ELF-1 (cell line): Measurements from ENCODE around the gene PHKG2.
A peak's percentile ranks its signal among the peaks of the same experiment; 100 is the strongest.

ENCODE experiments used
- DNase-seq: peaks from one replicate; pipeline ENCODE4 v3.0.0-alpha.2; 2016; ENCODE audit warnings: low read depth, low spot score

Gene PHKG2

GRCh38 chr16:30757316-30757715, 9.1 kb downstream of the PHKG2 start:
- no peak for DNase-seq

GRCh38 chr16:30758988-30759491, 10.8 kb downstream of the PHKG2 start:
- no peak for DNase-seq

GRCh38 chr16:30760001-30760559, 11.9 kb downstream of the PHKG2 start:
- DNase-seq = no peak

GRCh38 chr16:30760577-30761426, 12.6 kb downstream of the PHKG2 start:
- DNase-seq = no peak

GRCh38 chr16:30761427-30761927, 13.3 kb downstream of the PHKG2 start:
- peak; percentile 71 for DNase-seq

- DNase-seq = peak; percentile 99
Observed at GRCh38 chr16:30761928-30762902, 14.0 kb downstream of the PHKG2 start, which contains the start of the genes CFAP119 and RNF40. CFAP119 (minus strand) TSS chr16:30762062; CDS start chr16:30761748, 314 bp downstream. RNF40 (plus strand) TSS chr16:30762322; CDS start chr16:30762546, 224 bp downstream.

- DNase-seq = no peak
Observed at GRCh38 chr16:30762991-30763725, 14.9 kb downstream of the PHKG2 start.

- DNase-seq = no peak
Observed at GRCh38 chr16:30764086-30764485, 15.9 kb downstream of the PHKG2 start.

GRCh38 chr16:30764816-30765465, 16.7 kb downstream of the PHKG2 start:
- DNase-seq = no peak

GRCh38 chr16:30766206-30766932, 18.1 kb downstream of the PHKG2 start:
- DNase-seq = no peak

- no peak for DNase-seq
Observed at GRCh38 chr16:30766933-30767284, 18.7 kb downstream of the PHKG2 start.

- DNase-seq = no peak
Observed at GRCh38 chr16:30767767-30768465, 19.7 kb downstream of the PHKG2 start.

GRCh38 chr16:30768583-30769181, 20.5 kb downstream of the PHKG2 start:
- no peak for DNase-seq

GRCh38 chr16:30769379-30770089, 21.3 kb downstream of the PHKG2 start:
- DNase-seq = no peak

GRCh38 chr16:30771726-30772125, 23.5 kb downstream of the PHKG2 start:
- DNase-seq = no peak

GRCh38 chr16:30773826-30774225, 25.6 kb downstream of the PHKG2 start:
- DNase-seq = no peak

GRCh38 chr16:30774367-30775130, 26.3 kb downstream of the PHKG2 start:
- no peak for DNase-seq
